GM19455 (cell line): ENCODE data around the gene C11orf52.

Source experiments
- ATAC-seq: cut with Tn5 transposase; IDR thresholded peaks from one replicate; pipeline ENCODE4 v1.9.1; 2021; ENCODE audit not compliant: unreplicated experiment

Gene C11orf52

GRCh38 chr11:111937844-111938243 is 19.1 kb downstream of the C11orf52 start:
- no peak for ATAC-seq

DNA sequence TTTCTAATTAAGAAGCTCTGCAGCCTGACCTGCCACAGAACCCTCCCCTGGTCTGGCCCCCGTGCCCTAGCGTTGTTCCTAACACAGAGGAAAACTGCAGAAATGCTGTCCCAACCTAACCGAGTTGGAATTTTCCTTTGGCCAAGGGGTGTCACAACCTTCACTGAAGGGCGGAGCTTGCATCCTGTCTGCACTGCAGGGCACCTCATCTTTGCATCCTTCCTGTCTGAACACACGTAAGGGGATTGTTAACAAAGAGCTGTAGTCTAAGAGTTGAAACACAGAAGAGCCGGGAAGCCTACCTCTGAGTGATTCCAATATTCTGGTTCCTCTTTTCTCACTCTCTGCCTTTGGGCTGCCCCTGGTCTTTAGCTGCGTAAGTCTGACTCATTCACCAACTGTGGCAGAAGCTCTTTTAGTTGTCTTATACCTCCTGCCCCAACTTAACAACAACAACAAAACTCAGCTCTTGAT is 20.0 kb downstream of the C11orf52 start:
- ATAC-seq = peak; percentile 76

GRCh38 chr11:111939836-111940604 is 21.3 kb downstream of the C11orf52 start:
- ATAC-seq = no peak

DNA sequence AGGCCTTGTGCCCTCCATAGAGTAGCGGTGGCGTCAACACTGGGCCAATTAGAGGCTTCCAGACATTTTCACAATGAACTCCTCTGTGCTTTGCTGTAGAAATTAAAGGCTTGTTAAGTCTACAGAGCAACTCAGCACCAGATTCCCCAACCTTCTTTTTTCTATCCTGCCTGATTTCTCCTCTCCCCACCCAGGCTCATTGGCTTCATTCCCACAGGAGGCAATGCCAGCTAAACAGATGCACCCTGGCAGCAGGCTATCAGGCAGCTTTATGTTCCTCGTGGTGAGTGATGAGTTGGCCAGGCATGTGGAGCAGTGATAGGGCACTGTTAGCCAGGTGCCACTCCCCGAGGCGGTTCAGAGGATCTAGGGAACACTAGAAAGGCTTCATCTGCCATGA is 23.2 kb downstream of the C11orf52 start:
- no peak for ATAC-seq

- no peak for ATAC-seq
These were observed 24.1 kb downstream of the C11orf52 start for GRCh38 chr11:111942829-111943228.

DNA sequence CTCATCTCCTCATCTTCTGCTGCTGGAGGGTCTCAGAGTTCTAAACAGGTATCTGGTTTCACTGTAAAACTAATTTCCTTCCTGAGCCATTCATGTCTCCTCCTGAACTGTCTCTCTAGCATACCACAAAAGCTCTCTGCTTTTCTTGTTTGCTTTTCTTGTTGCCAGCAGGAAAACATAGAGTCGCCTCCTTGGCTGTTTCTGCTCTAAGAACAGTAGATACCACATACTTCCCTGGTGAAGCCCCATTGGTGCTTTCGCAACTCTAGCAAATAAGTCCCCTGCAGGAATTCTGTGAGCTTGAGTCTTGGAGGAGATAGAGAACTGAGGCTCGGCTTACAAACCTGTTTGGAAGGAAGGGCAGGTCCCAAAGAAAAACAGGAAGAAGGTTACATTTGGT is 25.4 kb downstream of the C11orf52 start:
- no peak for ATAC-seq

GRCh38 chr11:111944651-111945051 is 25.9 kb downstream of the C11orf52 start:
- no peak for ATAC-seq

- ATAC-seq = no peak
These were observed 26.5 kb downstream of the C11orf52 start for GRCh38 chr11:111945198-111945597.

DNA sequence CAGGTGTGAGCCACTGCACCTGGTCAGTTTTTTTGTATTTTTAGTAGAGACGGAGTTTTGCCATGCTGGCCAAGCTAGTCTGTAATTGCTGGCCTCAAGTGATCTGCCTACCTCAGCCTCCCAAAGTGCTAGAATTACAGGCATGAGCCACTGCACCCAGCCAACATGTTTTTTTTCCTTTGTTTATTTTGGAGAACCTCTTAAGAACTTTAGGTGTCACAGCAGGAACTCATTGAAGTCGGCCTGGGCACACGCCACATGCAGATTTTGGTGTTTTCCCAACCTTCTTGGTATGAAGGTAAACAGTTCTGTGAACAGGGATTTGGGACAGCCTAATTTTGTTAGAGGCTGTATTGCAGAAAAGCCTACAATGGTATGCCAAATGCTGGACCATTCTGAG is 27.8 kb downstream of the C11orf52 start:
- ATAC-seq = no peak

DNA sequence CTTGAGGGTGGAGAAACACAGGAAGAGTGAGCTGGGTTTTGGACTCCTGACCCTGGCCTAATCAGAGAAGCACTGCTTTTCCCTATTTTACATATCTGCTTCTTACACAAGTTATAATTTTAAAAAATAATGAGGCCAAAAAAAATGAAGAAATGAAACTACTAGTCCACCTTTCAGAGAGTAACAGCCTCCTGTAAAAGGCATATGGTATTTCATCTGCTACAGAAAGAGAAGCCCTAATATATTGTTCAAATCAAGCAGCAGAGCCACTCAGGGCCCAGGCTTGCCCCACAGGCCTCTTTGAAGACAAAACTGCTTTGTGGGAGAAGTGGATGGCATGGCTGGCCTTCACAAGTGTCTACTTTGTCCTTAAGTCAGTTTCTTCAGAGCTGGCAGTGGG is 28.4 kb downstream of the C11orf52 start:
- no peak for ATAC-seq

DNA sequence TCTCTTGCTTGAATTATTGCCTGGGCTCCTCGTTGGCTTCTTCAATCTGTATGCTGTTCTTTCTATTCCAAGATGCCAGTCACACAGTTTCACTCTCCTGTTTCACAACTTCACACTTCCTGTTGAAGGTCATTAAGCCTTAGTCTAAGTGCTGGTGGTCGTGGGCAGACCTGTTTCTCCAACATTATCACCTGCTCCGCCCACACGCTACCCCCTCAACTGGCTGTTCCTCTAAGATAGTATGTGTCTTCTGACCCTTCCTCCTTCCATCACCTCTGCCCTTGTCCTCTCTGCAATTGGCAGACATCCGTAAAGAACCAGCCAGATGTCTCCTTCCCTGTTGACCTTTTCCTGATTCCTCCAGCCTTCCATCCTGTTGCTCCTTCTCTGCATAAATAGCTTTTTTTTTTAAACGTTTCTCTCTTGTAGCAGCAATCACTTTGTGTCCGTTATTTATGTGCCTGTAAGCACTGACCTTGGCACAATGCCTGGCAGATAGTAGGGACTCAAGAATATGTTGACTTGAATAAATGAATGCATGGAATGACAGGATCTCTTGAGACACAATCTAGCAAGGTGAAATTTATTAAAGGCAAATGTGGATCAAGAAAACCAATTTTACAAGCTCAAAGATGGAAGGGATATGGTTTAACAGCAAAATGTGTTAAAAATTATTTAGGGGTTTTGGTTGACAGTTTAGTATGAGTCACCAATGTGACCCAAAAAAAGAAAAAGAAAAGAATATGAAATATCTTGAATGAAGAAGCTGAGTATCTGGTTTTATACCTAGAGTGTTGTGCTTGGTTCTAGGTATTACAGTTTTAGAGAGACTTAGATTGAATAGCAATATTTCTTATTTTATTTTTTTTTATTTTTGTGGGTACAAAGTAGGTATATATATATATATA is 31.1 kb downstream of the C11orf52 start:
- ATAC-seq = no peak

DNA sequence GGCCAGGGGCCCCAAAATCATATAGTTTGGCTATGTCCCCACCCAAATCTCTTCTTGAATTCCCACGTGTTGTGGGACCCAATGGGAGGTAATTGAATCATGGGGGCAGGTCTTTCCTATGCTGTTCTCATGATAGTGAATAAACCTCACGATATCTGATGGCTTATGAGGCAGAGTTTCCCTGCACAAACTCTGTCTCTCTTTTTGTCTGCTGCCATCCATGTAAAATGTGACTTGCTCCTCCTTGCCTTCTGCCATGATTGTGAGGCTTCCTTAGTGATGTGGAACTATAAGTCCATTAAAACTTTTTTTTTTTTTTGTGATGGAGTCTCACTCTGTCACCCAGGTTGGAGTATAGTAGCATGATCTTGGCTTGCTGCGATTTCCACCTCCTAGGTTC is 32.9 kb downstream of the C11orf52 start:
- no peak for ATAC-seq

- ATAC-seq = no peak
These were observed 35.4 kb downstream of the C11orf52 start for GRCh38 chr11:111954154-111954553.

DNA sequence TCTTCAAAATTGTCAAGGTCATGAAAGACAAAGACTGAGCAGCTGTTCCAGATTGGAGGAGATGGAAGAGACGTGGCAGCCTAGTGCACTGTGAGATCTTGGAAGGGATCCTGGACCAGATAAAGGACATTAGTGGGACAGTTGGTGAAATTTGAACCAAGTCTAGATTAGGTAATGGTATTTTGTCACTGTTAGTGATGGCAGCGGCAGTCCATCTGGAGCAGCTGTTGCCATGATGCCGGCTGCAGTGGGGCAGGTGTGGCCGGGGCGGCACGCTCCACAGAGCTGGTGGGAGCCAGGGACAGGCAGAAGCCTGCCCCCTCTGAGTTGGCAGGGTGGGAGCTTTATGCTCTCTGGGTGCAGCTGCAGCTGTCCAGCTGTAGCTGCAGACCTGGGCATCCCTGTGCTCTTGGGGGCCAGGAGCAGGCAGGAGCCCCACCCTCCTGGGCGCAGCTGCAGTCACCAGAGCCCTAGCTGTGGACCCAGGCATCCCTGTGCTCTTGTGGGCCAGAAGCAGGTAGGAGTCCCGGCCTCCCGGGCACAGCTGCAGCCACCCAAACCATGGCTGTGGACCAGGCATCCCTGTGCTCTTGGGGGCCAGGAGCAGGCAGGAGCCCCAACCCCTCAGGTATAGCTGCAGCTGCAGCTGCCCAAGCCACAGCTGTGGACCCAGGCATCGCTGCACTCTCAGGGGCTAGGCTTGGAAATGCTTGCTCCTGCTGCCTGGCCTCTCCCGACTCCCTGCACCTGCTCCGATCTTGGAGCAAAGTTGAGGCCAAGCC is 39.1 kb downstream of the C11orf52 start:
- ATAC-seq = no peak

DNA sequence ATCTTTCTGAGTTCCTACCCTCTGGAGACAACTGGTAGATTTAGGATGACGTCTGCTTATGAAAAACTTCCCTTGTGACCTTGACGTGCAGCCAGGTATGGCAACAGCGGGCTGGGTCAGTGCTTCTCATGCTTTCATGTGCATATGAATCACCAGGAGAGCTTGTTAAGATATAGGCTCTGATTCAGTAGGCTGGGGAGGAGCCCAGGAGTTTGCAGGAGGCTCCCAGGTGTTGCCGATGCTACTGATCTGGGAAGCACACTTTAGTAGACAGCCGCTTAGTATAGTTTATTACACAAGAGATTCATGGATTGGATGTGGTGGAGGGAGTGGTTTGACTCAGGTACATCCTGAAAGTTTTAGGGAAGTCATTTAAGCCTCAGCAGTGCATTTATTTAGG is 42.2 kb downstream of the C11orf52 start:
- no peak for ATAC-seq

GRCh38 chr11:111961389-111962300 is 42.9 kb downstream of the C11orf52 start:
- no peak for ATAC-seq

GRCh38 chr11:111963931-111964340 is 45.2 kb downstream of the C11orf52 start:
- ATAC-seq = no peak

- no peak for ATAC-seq
These were observed 48.0 kb downstream of the C11orf52 start for GRCh38 chr11:111966678-111967077.

DNA sequence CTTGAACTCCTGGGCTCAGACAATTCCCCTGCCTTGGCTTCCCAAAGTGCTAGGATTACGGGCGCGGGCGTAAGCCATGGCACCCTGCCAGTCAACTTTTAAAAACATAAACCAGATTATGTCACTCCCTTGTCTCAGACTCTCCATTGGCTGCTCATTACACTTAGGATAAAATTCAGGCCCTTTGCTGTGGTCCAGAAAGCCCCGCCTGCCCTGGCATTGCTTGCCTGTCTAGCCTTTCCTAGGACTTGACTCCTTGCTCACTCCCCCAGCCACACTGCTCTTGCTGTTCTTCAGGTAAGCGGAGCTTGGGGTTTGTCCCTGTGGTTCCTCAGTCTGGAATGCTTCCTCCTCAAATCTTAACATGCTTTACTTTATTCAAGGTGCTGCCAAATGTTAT is 48.9 kb downstream of the C11orf52 start:
- no peak for ATAC-seq

- ATAC-seq = no peak
These were observed 50.6 kb downstream of the C11orf52 start for GRCh38 chr11:111969344-111969743.
